SK-N-SH treated with all-trans-retinoic acid at 6 μM for 48 hours (cell line): ENCODE results near the gene SEL1L3.
A peak's percentile ranks its signal among the peaks of the same experiment; 100 is the strongest.

Experiments used
- ATAC-seq: fragments of 200-7000 bp; cut with Tn5 transposase; 3 replicates; pipeline ENCODE4 v1.9.1; 2020; ENCODE audit warnings: mild to moderate bottlenecking, moderate library complexity
- ARNTL ChIP-seq: fragments of 450-650 bp; formaldehyde crosslinking; IDR thresholded peaks from 2 replicates; pipeline ENCODE4 v1.5.0; 2020; ENCODE audit warnings: low read depth, mild to moderate bottlenecking, moderate library complexity, borderline replicate concordance
- BACH2 ChIP-seq: fragments of 250-450 bp; sonication (Bioruptor Pico); IDR thresholded peaks from 2 replicates; pipeline ENCODE4 v1.9.0; 2021; ENCODE audit warnings: mild to moderate bottlenecking, borderline replicate concordance
- CSDC2 ChIP-seq: fragments of 250-450 bp; sonication (Bioruptor Pico); IDR thresholded peaks from 2 replicates; pipeline ENCODE4 v1.5.0; 2020; ENCODE audit warnings: mild to moderate bottlenecking, moderate library complexity
- CSRNP3 ChIP-seq: fragments of 250-450 bp; sonication (Bioruptor Pico); IDR thresholded peaks from 2 replicates; pipeline ENCODE4 v1.5.1; 2021; ENCODE audit warnings: mild to moderate bottlenecking, moderate library complexity
- ESRRG ChIP-seq: fragments of 250-450 bp; sonication (Bioruptor Pico); IDR thresholded peaks from 2 replicates; pipeline ENCODE4 v1.6.1; 2021; ENCODE audit warnings: mild to moderate bottlenecking
- GLIS3 ChIP-seq: fragments of 250-450 bp; sonication (Bioruptor Pico); IDR thresholded peaks from 2 replicates; pipeline ENCODE4 v1.5.0; 2020; ENCODE audit warnings: mild to moderate bottlenecking, moderate library complexity
- ISL1 ChIP-seq: fragments of 250-450 bp; sonication (Bioruptor Pico); IDR thresholded peaks from 2 replicates; pipeline ENCODE4 v2.1.2; 2022; ENCODE audit warnings: mild to moderate bottlenecking, moderate library complexity
- PATZ1 ChIP-seq: fragments of 250-450 bp; sonication (Bioruptor Pico); IDR thresholded peaks from 2 replicates; pipeline ENCODE4 v1.8.0; 2020; ENCODE audit warnings: mild to moderate bottlenecking, moderate library complexity, borderline replicate concordance
- PPARA ChIP-seq: fragments of 250-450 bp; sonication (Bioruptor Pico); IDR thresholded peaks from 2 replicates; pipeline ENCODE4 v1.5.0; 2020; ENCODE audit warnings: mild to moderate bottlenecking, borderline replicate concordance
- RARB ChIP-seq: fragments of 250-450 bp; sonication (Bioruptor Pico); IDR thresholded peaks from 2 replicates; pipeline ENCODE4 v1.8.0; 2021; ENCODE audit warnings: mild to moderate bottlenecking, moderate library complexity
- SNAI2 ChIP-seq: fragments of 250-450 bp; sonication (Bioruptor Pico); IDR thresholded peaks from 2 replicates; pipeline ENCODE4 v1.5.0; 2020; ENCODE audit warnings: mild to moderate bottlenecking, moderate library complexity
- TCF4 ChIP-seq: fragments of 250-450 bp; sonication (Bioruptor Pico); IDR thresholded peaks from 2 replicates; pipeline ENCODE4 v1.8.0; 2021; ENCODE audit warnings: mild to moderate bottlenecking, moderate library complexity, borderline replicate concordance
- TOX ChIP-seq: fragments of 250-450 bp; sonication (Bioruptor Pico); IDR thresholded peaks from 2 replicates; pipeline ENCODE4 v1.8.0; 2021; ENCODE audit warnings: mild to moderate bottlenecking, moderate library complexity, borderline replicate concordance
- ZC3H10 ChIP-seq: fragments of 250-450 bp; sonication (Bioruptor Pico); IDR thresholded peaks from 2 replicates; pipeline ENCODE4 v1.5.1; 2021; ENCODE audit warnings: mild to moderate bottlenecking, moderate library complexity
- ZFP3 ChIP-seq: fragments of 250-450 bp; sonication (Bioruptor Pico); IDR thresholded peaks from 2 replicates; pipeline ENCODE4 v1.5.0; 2020; ENCODE audit warnings: mild to moderate bottlenecking, moderate library complexity
- ZFP30 ChIP-seq: fragments of 450-650 bp; formaldehyde crosslinking; IDR thresholded peaks from 2 replicates; pipeline ENCODE4 v1.5.0; 2022; ENCODE audit warnings: mild to moderate bottlenecking, moderate library complexity
- ZNF565 ChIP-seq: fragments of 450-650 bp; formaldehyde crosslinking; conservative IDR thresholded peaks from 2 replicates; pipeline ENCODE4 v1.5.0; 2020; ENCODE audit warnings: low read depth, mild to moderate bottlenecking, moderate library complexity
- ZNF70 ChIP-seq: fragments of 450-650 bp; formaldehyde crosslinking; IDR thresholded peaks from 2 replicates; pipeline ENCODE4 v1.5.0; 2020; ENCODE audit warnings: mild to moderate bottlenecking, moderate library complexity
- ZNF8 ChIP-seq: fragments of 450-650 bp; formaldehyde crosslinking; IDR thresholded peaks from 2 replicates; pipeline ENCODE4 v1.5.0; 2020; ENCODE audit warnings: mild to moderate bottlenecking, moderate library complexity
- TF ChIP-seq, protein P1 (sequence below): fragments of 250-450 bp; sonication (Bioruptor Pico); IDR thresholded peaks from 2 replicates; pipeline ENCODE4 v1.5.1; 2020; ENCODE audit warnings: low read depth, mild to moderate bottlenecking, moderate library complexity

SEL1L3 gene

DNA sequence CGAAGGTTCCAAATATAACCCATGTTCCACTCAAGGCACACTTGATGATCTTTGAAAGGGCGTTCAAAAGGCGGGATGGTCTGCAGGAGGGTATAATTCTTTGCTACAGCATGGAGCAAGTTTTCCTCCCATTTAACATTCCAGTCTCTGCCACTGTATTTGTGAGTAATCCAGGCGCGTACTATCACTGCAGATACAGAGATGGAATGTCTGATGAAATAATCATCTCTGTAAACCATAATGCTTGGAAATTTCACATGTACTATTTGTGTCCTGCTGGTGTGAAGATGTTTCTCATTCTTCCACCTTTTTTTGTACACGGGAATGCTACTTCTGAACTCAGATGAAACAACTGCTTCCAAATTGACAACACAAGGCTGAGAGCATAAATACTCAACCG lies 15.5 kb downstream of the SEL1L3 start:
- peak; percentile 74 for ATAC-seq
- TF ChIP-seq SNAI2 (CRISPR knock-in tag) (no peak), PATZ1 (CRISPR knock-in tag) (no peak), TOX (CRISPR knock-in tag) (no peak), ZNF565 (no peak), GLIS3 (CRISPR knock-in tag) (0 out of 2 replicates have a peak, but pooled peaks have one; percentile 13), CSRNP3 (CRISPR knock-in tag) (no peak), PPARA (no peak), CSDC2 (CRISPR knock-in tag) (no peak), ZFP3 (CRISPR knock-in tag) (0 out of 2 replicates have a peak, but pooled peaks have one; percentile 27), ISL1 (CRISPR knock-in tag) (peak; percentile 44; the same call in 1 of the 2 replicates), ARNTL (no peak), ESRRG (CRISPR knock-in tag) (no peak)
- TF ChIP-seq, protein P1, sequence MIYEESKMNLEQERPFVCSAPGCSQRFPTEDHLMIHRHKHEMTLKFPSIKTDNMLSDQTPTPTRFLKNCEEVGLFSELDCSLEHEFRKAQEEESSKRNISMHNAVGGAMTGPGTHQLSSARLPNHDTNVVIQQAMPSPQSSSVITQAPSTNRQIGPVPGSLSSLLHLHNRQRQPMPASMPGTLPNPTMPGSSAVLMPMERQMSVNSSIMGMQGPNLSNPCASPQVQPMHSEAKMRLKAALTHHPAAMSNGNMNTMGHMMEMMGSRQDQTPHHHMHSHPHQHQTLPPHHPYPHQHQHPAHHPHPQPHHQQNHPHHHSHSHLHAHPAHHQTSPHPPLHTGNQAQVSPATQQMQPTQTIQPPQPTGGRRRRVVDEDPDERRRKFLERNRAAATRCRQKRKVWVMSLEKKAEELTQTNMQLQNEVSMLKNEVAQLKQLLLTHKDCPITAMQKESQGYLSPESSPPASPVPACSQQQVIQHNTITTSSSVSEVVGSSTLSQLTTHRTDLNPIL (CRISPR knock-in tag): no peak

DNA sequence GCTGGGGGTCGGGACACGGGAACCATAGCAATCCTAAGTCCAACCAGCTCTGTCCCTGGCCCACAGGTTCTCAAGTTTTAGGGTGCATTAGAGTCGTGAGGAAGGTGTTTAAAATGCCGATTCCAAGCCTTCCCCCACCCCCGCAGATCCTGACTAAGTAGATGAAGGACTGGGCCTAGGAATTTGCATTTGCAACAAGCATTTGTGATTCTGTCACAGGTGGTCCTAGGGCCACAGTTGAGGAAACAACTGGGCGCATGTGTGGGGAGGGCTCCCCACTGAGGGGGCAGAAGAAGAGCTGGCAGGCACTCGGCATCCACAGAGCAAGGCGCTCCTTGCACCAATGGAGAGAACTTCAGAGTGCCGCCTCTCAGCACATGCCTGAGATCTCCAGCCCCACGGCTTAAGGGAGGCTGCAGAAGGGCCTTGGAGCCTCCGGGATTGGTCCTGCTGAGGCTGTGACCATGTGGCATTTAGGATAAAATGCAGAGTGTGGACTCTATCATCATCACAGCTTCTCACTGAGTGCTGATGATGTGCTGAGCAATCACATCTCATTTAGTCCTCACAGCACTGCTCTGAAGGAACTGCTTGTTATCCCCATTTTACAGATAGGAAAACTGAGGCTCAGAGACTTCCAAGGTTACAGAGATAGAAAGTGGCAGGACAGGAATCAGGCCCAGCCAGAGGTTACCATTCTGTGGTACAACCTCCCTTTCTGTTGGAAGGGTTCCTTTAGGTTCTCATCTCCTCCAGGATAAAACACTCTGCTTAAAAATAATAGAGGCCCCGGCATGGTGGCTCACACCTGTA lies 16.7 kb downstream of the SEL1L3 start:
- ATAC-seq: no peak
- TF ChIP-seq PPARA (no peak), RARB (CRISPR knock-in tag) (no peak), TCF4 (CRISPR knock-in tag) (no peak), BACH2 (CRISPR knock-in tag) (no peak), ZC3H10 (CRISPR knock-in tag) (no peak), ZFP30 (no peak)
- TF ChIP-seq, all 23 proteins: peak for 0

GRCh38 chr4:25844961-25845712 lies 17.7 kb downstream of the SEL1L3 start:
- TF ChIP-seq ZNF8: no peak
- no peak for ATAC-seq

DNA sequence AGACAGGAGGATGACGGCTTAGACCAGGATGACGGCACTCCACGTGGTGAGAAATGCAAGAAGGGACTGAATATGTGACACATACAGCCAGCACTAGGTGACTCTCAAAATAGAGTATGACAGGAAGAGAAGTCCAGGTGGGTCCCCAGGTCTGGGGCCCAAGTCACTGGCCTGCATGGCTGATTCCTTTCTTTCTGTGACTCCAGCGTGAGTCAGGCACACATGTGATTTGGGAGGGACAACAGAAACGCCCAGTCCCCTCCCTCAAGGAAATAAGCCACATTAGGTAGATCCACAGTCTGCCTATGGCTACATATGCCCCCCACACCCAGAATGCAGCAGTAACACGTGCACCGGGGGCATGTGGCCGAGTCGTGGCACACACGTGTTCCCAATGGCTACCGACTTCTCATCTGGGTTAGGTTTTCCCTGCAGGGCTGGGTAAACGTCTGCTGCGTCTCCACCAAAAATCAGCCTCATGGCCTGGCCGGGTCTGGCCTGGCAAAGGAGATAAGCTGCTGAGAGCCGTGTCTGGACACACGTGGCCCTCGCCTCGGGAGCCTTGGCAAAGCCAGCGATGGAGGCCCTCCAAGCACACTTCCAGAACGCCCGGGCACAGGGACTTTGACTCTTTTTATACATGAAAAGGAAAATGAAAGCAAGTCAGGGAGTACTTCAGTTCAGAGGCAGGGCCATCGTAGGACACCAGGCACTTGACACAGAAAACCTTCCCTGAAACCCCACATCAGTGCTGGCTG lies 19.3 kb downstream of the SEL1L3 start:
- no peak for TF ChIP-seq ISL1 (CRISPR knock-in tag)
- no peak for TF ChIP-seq SNAI2 (CRISPR knock-in tag)
- TF ChIP-seq PATZ1 (CRISPR knock-in tag): no peak
- no peak for TF ChIP-seq CSRNP3 (CRISPR knock-in tag)
- no peak for TF ChIP-seq ZNF8
- TF ChIP-seq ZC3H10 (CRISPR knock-in tag): no peak
- TF ChIP-seq ZNF70: no peak
- TF ChIP-seq BACH2 (CRISPR knock-in tag): no peak
- no peak for TF ChIP-seq ARNTL
- no peak for TF ChIP-seq ZFP30
- TF ChIP-seq GLIS3 (CRISPR knock-in tag): no peak
- TF ChIP-seq ZFP3 (CRISPR knock-in tag): no peak
- TF ChIP-seq, protein P1 (CRISPR knock-in tag): no peak
- TF ChIP-seq, all 23 proteins: peak for 0
- no peak for ATAC-seq
